ENCODE results near the gene TENM3.

The TENM3 gene

DNA sequence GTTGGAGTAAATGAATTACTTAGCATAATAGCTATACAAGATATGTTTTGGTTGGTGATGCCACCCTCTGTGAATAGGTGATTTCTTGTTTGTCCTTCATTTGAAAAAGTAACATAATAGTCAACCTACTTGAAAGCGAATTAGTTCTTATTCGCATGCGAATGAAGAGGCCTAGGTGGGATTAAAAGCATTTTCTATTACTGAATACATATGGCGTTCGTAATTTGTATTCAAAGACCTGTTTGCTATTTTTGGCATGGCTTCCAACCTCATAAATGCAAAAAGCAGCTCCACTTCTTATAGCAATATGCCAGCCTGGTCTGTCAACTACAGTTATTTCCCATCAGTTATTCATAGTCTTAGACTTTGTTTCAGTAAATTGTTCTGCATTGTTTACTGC is 261.3 kb downstream of the TENM3 start:
- no peak for DNase-seq (ENCODE audit: low read depth)
- no peak overlapping the region for H3K4me3 ChIP-seq (ENCODE audit: low read depth, low read length)
- TF ChIP-seq MYC (IDR thresholded peaks at IDR 0.05; ENCODE audit: low read depth, low read length) (no peak), POLR2A (IDR thresholded peaks at IDR 0.05; ENCODE audit: extremely low read depth, insufficient read length) (no peak)
- TF ChIP-seq, protein P1, sequence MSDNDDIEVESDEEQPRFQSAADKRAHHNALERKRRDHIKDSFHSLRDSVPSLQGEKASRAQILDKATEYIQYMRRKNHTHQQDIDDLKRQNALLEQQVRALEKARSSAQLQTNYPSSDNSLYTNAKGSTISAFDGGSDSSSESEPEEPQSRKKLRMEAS (IDR thresholded peaks at IDR 0.05; ENCODE audit: low read depth, low read length): no peak

DNA sequence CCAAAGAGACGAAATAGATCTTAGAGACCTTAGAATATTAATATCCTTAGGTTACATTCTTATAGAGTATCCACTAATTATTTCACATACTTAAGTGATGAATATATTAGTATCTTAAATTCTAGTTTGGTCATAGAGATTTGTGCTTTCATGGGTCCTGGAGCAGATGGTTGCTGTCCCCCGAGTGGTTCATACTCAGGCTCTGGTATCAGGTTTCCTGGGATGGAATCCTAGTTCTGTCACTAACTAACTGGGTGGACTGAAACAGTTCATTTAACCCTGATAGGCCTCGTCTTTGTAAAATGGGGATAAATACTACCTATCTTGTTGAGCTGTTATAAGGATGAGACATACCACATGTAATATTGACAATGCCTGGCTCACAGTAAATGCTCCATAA is 264.6 kb downstream of the TENM3 start:
- no peak for DNase-seq (ENCODE audit: low read depth)
- H3K4me3 ChIP-seq (ENCODE audit: low read depth, low read length): no peak overlapping the region
- TF ChIP-seq, protein P1 (IDR thresholded peaks at IDR 0.05; ENCODE audit: low read depth, low read length): no peak
- TF ChIP-seq POLR2A (IDR thresholded peaks at IDR 0.05; ENCODE audit: extremely low read depth, insufficient read length) (no peak), MYC (IDR thresholded peaks at IDR 0.05; ENCODE audit: low read depth, low read length) (no peak)
- TF ChIP-seq, protein P2, sequence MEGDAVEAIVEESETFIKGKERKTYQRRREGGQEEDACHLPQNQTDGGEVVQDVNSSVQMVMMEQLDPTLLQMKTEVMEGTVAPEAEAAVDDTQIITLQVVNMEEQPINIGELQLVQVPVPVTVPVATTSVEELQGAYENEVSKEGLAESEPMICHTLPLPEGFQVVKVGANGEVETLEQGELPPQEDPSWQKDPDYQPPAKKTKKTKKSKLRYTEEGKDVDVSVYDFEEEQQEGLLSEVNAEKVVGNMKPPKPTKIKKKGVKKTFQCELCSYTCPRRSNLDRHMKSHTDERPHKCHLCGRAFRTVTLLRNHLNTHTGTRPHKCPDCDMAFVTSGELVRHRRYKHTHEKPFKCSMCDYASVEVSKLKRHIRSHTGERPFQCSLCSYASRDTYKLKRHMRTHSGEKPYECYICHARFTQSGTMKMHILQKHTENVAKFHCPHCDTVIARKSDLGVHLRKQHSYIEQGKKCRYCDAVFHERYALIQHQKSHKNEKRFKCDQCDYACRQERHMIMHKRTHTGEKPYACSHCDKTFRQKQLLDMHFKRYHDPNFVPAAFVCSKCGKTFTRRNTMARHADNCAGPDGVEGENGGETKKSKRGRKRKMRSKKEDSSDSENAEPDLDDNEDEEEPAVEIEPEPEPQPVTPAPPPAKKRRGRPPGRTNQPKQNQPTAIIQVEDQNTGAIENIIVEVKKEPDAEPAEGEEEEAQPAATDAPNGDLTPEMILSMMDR (IDR thresholded peaks at IDR 0.05; ENCODE audit: low read depth, low read length): no peak

DNA sequence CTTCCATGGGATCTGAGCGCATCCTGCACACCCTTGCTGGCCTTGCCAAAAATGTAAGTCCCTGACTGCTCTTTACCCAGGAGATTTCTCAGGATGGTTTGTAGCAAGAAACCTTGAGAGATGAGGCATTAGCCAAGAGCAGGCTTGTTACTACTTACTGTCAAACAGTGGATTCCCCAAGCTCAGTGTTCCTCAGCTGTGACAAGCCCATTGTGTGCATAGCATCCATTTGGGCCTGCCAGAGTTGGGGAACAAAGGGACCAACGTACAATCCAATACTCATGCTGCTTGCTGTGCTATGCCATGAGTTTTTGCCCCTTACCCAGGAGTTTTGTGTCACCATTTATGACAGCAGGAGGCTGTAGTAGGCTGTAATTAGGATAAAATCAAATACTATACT is 267.6 kb downstream of the TENM3 start:
- no peak overlapping the region for H3K4me3 ChIP-seq (ENCODE audit: low read depth, low read length)
- DNase-seq (ENCODE audit: low read depth): no peak
- no peak for TF ChIP-seq MYC (IDR thresholded peaks at IDR 0.05; ENCODE audit: low read depth, low read length)
- TF ChIP-seq, protein P2 (IDR thresholded peaks at IDR 0.05; ENCODE audit: low read depth, low read length): no peak
- no peak for TF ChIP-seq POLR2A (IDR thresholded peaks at IDR 0.05; ENCODE audit: extremely low read depth, insufficient read length)
- TF ChIP-seq, protein P1 (IDR thresholded peaks at IDR 0.05; ENCODE audit: low read depth, low read length): no peak

DNA sequence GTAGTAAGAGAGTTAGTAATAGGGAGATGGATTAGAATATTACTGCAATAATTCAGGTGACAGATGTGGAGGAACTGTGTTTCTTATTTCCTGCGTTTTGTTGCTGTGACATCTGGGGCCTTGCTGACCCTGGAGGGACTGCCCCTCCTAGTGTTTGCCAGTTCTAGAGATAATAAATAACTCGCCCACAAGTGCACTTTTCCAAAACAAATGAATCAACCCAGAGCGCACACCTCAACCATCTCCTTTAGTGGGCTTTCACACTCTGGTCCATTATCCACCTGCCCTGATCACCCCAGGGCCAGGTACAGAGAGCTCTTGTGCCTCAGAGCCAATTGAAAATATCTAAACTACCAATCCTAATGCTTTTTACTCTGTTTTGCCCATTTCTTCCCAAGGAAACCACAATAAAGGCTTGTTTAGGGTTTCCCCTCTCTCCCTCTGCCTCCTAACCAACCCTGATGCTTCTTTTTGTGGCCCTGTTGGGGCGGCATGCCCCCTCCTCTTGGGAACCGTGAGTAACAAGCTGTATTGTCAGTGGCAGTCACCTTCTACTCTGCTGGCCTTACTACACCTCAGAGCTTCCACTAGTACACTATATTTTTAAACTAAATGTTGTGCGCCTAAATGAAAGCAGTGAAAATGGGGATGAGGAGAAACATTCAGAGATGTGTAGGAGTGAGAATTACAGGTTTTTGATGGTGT is 270.5 kb downstream of the TENM3 start:
- DNase-seq (ENCODE audit: low read depth): no peak
- no peak for TF ChIP-seq POLR2A (IDR thresholded peaks at IDR 0.05; ENCODE audit: extremely low read depth, insufficient read length)
- no peak for TF ChIP-seq MYC (IDR thresholded peaks at IDR 0.05; ENCODE audit: low read depth, low read length)
- TF ChIP-seq, protein P1 (IDR thresholded peaks at IDR 0.05; ENCODE audit: low read depth, low read length): no peak
- TF ChIP-seq, protein P2 (IDR thresholded peaks at IDR 0.05; ENCODE audit: low read depth, low read length): no peak
- H3K4me3 ChIP-seq (ENCODE audit: low read depth, low read length): no peak overlapping the region

DNA sequence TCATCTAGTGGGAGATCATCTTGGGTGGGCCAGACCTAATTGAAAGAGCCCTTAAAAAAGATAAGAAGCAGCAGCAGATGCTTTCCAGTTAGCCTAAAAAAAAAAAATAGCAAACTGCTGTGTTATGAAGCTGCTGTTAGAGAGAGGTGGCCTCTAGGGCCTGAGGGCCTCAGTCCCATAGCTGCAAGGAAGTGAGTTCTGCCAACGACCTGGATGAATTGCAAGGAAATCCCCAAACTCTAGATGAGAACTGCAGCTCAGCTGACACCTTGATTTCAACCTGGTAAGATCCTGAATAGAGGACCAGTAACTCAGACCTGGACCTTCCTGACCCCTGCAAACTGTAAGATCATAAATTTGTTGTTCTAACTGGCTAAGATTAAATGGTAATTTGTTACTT is 275.2 kb downstream of the TENM3 start:
- TF ChIP-seq MYC (IDR thresholded peaks at IDR 0.05; ENCODE audit: low read depth, low read length) (no peak), POLR2A (IDR thresholded peaks at IDR 0.05; ENCODE audit: extremely low read depth, insufficient read length) (no peak)
- TF ChIP-seq, protein P2 (IDR thresholded peaks at IDR 0.05; ENCODE audit: low read depth, low read length): no peak
- TF ChIP-seq, protein P1 (IDR thresholded peaks at IDR 0.05; ENCODE audit: low read depth, low read length): no peak
- no peak for DNase-seq (ENCODE audit: low read depth)
- H3K4me3 ChIP-seq (ENCODE audit: low read depth, low read length): no peak overlapping the region

DNA sequence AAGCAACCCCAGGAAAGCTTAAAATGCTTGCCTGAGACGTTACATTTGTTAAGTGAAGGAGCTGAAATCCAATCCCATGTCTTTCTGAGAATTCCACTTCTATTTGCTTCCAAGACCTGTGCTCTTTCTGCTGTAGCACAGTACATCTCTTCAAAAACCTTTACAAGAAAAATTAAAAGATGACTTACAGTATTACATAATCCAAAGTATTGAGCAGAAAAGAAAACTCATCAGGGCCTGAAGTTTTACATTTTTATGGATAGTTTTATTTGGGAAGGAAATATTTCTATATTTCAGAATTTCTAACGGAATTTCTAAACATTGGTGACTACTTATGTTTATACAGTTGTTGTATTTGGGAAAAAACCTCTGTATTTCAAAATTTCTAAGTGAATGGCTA is 276.3 kb downstream of the TENM3 start:
- no peak for DNase-seq (ENCODE audit: low read depth)
- TF ChIP-seq POLR2A (IDR thresholded peaks at IDR 0.05; ENCODE audit: extremely low read depth, insufficient read length): no peak
- TF ChIP-seq, protein P2 (IDR thresholded peaks at IDR 0.05; ENCODE audit: low read depth, low read length): no peak
- TF ChIP-seq, protein P1 (IDR thresholded peaks at IDR 0.05; ENCODE audit: low read depth, low read length): no peak
- TF ChIP-seq MYC (IDR thresholded peaks at IDR 0.05; ENCODE audit: low read depth, low read length): no peak
- H3K4me3 ChIP-seq (ENCODE audit: low read depth, low read length): no peak overlapping the region
